NCI-H2171 (cell line): Measurements from ENCODE around the gene TPSD1.
"Not testable (repeated sequence)": the region's sequence is repeated elsewhere in the genome, so short reads cannot be mapped to it uniquely, and the experiment has no call there.

Experiments
- DNase-seq: peaks from one replicate; lab custom pipeline; 2025; lab: John Stamatoyannopoulos, UW

TPSD1 gene

DNA sequence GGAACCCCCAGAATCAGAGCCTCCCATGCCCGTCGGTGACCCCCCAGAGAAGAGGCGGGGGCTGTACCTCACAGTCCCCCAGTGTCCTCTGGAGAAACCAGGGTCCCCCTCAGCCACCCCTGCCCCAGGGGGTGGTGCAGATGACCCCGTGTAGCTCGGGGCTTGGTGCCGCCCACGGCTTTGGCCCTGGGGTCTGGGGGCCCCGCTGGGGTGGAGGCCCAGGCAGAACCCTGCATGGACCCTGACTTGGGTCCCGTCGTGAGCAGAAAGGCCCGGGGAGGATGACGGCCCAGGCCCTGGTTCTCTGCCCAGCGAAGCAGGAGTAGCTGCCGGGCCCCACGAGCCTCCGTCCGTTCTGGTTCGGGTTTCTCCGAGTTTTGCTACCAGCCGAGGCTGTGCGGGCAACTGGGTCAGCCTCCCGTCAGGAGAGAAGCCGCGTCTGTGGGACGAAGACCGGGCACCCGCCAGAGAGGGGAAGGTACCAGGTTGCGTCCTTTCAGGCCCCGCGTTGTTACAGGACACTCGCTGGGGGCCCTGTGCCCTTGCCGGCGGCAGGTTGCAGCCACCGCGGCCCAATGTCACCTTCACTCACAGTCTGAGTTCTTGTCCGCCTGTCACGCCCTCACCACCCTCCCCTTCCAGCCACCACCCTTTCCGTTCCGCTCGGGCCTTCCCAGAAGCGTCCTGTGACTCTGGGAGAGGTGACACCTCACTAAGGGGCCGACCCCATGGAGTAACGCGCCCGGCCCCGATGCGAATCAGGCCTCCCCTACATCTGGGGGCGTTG lies 34.8 kb upstream of the TPSD1 start:
- no peak for DNase-seq

DNA sequence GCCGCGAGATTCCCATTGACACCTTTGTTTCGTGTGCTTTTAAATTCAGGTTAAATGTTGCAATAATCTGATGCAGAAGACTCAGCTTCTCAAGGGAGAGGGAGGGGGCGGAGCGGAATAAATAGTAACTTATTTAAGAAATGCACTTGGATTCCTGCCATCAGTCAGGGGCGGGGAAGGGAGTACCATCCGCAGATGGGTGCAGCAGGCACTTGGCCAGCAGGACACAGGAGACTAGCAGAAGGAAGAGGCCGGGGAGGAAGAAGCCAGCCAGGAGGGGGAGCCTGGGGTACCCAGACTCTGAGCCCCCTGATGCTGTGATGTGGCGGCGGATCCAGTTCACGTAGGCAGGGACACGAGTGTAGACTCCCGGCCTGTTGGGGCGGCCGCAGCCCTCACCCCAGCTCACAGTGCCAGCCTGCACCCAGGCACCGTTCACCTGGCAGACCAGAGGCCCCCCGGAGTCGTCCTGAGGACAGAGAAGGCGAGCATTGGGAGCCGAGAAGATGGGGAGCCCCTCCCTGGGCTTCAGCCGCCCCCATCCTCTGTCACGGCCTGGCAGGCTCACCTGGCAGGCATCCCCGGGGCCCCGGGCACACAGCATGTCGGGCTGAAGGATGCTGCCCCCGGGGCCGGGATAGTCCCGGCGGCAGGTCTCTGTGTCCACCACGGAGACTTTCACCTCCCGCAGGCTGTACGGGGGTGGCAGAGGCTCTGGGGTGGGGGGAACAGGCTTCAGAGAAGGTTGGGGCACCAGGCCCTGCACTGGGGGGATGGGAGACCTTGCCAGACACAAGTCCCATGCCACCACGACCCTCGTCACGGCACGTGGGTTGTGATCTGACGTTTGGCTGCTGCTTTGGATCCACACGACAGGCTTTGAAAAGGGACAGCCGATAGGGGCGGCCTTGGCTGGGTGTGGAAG lies 34.0 kb upstream of the TPSD1 start:
- no peak for DNase-seq

DNA sequence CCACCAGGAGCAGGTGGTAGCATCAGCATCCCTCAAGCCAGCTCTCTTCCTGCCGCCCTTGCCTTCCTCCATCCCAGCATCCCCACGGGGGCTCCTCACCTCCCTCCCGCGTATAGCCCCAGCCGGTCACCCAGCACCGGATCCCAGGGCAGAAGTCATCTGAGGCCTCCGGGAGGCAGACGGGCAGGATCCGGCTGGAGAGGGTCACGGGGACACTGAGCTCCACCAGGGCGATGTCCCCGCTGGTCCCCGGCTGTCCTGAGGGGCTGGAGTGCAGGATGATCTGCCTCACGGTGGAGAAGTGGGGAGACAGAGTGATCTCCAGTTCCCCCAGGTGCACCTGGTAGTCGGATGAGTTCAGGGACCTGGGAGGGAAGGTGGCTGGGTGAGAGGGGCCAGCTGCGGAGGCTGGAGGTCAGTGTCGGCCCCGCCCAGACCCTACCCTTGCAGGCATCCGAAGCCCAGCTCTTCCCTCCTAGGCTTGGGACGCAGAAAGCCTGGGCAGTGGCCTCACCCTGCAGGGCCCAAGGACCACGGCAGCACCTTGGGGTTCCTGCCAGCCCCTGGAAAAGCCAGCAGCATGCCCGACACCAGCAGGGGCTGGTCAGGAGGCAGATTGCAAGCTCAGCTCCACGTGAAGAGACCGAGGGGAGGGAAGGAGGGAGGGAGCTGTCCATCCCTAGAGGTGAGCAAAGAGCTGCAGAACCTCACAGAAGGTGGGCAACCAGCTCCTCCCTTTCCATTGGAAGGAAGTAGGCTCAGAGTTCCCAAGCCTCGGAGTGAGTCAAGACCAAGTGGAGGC lies 33.1 kb upstream of the TPSD1 start:
- no peak for DNase-seq

DNA sequence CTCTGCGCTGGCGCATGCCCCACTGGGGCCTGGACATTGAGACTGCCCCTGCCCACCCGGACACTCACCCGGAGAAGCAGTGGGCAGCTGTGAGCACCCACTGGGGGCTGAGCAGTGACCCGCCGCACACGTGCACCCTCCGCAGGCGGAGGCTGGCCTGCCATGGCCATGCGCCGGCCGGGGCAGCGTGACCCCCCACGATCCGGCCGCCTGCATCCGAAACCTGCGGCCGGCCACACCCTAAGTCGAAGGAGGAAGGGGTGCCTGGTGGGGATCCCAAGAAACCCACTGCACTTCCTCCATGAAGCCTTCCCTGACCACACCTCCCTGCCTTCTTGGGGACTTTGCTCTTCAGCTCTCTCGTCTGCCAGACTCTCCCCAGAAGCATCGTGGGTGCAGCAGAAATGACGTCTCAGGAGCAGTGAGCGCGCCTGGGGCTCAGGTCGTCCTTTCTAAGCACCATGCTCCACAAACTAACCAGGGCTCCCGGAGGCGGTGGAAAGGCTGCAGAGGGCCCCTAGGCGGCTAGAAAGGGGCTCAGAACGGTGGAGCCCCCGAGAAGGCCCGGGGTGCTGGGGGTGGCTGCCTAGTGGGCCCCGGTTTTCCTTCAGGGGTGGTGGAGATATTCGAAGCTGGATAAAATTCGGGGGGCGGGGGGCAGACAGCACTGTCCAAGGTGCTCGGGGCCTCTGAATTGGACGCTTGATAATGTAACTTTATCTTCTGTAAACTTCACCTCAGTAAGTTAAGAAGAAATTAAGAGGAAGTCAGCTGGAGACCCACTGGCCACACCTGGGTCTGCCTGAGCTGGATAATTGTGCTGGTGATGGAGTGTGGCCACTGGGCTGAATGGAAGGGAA lies 32.3 kb upstream of the TPSD1 start:
- DNase-seq, result no peak

DNA sequence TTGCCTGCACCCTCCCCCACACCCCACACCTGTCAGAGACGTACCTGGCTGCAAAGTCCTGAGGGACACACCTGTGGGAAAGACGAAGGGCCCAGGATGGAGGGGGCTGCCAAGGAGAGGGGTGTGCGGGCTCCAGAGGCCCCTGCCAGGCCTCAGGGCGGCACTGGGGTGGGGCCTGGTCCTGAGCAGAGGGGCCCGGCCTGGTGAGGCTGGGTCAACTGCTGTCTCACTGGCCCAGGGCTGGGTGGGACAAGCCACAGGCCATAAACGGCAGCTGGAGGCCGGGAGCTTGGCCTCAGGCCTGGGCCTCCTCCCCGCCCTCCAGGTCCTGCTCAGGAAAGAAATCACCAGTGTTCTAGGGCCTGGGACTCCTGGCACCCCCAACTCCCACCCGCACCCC lies 31.3 kb upstream of the TPSD1 start:
- no peak for DNase-seq

DNA sequence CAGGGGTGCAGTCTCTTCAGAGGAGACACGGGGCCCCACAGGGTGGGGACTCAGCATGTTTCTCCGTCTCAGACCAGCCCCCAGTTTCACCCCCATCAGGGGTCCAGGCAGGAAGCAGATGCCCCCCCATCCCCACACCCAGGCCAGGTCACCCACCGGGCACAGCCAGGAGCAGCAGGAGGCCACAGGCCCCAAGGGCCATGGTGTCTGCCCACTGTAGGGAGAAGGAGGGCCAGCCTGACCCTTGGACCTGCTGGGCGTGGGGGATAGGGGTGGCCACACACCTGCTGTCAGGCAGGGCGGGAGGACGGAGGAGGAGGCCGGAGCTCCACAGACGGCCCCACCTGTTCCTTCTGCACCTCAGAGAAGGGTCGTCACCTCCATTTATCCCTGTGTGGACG lies 30.8 kb upstream of the TPSD1 start, which contains the start of gene TPSG1:
Gene TPSG1, minus strand, starts transcription at position 218 of the 401 bp plus-strand sequence. Its CDS starts 16 bp downstream, at position 202.
- no peak for DNase-seq

DNA sequence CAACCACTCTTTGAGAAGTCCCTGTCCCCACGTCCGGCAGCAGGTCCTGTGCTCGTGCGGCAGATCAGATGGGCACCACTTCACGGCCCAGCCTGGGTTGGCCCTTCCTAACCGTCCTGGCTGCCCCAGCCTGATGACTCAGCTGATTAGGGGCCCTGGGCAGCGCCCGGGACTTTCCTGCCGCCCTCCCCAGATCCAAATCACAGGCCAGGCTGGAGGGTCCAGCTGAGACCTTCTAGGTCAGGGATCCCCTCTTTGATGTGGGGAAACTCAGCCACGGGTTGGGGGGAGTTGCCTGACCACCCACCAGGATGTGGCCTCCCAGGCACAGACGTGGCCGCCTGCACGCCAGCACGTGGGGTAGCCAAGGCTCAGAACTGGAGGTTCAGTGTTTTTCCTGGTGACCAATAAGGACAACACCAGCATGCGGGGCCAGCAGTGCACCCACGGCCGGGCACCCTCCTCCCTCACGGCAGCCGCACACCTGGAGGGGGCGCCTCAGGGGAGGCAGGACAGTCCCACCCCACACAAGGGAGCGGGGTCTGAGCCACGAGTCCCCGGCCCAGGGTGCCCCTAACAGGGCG lies 30.0 kb upstream of the TPSD1 start:
- not testable (repeated sequence) for DNase-seq

DNA sequence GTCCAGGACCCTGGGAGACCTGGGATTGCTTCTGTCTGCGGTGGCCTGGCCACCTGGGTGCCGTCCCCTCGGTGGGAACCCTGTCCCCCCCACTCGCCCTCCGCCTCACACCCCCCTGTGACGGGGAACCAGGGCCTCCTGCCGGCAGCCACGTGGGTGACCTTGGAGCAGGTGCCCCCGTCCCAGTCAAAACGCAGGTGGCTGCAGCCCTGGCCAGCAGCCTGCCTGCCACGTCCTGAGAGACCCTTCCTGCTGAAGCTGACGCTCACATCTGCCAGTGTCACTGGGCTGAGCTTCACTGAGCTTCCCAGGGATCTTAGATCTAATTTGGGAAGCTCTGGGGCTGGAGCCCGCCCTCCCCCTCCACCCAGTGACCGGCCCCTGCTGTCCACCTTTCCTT lies 29.2 kb upstream of the TPSD1 start:
- DNase-seq, result not testable (repeated sequence)

DNA sequence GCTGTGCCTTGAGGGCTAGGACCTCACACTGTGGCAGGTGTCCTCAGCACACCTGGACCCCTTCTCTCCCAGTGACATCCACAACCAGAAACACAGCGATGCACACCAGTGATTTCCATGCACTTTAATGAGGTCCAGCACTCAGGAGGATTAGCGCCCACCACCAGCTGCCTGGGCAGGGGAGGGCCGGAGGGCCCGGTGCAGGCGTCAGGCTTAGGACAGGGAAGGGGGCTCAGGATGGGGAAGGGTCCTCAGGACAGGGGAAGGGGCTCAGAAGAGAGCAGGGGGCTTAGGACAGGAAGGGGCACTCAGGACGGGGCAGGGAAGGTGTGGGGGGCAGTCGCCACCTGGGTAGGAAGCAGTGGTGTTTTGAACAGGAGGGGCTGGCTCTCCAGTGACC lies 27.6 kb upstream of the TPSD1 start:
- not testable (repeated sequence) for DNase-seq

DNA sequence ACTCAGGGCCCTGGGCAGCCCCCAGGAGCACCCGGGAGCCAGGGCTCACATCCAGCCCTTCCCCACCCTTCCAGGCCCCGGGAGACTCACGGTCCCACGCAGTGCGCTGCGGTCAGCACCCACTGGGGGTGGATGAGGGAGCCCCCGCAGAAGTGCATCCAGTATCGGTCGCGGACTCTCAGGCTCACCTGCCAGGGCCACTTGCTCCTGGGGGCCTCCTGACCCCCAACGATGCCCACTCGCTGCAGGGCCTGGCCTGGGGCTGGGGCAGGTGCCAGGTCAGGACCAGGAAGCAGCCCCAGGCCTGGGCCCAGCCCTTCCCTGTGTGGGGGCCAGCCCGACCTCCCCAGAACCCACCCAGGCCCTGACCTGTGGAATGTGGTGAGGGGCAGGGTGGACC lies 26.4 kb upstream of the TPSD1 start:
- not testable (repeated sequence) for DNase-seq

DNA sequence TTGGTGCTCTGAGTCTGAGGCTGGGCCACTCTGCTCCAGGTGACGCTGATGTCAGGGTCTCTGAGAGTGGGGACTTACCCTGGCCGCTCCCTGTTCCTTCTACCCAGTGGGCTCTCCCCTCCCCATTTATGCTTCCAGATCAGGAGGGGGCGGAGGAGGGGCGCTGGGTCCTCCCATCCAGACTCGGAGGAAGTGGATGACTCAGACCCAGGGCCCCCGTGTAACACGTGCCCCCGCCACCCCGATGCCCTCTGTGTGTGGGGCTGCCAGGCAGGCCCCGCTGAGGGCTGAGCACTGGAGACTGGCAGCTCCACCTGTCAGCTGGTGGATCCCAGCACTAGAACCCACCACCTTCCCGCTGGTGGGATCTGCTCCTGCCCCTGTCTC lies 25.8 kb upstream of the TPSD1 start, which contains the start of gene TPSB2:
Gene TPSB2, minus strand, starts transcription at position 101 of the 387 bp plus-strand sequence. CDS start 233 bp downstream, outside the sequence.
- DNase-seq, result not testable (repeated sequence)

DNA sequence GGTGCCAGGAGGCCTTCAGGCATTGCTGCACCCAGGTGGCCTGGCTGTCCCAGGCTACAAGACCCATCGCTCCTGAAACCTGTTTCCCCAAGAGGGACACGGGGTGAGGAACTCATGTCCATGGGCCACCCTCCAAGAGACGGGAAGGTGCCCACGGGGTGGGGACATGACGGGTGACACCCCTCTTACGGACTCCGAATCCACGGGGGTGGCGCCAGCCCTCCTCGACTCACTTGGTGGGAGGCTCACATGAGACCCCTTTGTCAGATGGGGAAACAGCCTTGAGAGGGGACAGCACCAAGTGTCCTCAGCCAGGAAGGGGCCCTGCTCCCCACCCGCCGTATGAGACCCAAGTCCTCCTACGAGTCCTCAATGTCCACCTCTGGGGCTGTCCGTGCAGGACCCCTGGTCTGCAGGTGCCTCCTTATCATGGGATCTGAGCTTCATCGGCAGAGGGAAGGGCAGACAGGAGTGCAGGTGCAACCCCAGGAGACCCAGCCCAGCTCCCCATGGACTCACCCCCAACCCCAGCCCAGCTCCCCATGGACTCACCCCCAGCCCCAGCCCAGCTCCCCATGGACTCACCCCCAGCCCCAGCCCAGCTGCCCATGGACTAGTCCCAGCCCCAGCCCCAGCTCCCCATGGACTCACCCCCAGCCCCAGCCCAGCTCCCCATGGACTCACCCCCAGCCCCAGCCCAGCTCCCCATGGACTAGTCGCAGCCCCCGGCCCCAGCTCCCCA lies 25.2 kb upstream of the TPSD1 start:
- not testable (repeated sequence) for DNase-seq

DNA sequence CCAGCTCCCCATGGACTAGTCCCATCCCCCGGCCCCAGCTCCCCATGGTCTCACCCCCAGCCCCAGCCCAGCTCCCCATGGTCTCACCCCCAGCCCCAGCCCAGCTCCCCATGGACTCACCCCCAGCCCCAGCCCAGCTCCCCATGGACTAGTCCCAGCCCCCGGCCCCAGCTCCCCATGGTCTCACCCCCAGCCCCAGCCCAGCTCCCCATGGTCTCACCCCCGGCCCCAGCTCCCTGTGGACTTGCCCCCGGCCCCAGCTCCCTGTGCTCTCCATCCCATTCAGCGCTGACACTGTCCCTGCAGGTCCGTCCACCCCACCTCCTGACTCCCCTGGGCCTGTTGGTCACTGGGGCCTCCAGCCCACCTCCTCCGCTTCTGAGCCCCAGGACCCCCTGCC lies 24.6 kb upstream of the TPSD1 start:
- DNase-seq, result not testable (repeated sequence)

DNA sequence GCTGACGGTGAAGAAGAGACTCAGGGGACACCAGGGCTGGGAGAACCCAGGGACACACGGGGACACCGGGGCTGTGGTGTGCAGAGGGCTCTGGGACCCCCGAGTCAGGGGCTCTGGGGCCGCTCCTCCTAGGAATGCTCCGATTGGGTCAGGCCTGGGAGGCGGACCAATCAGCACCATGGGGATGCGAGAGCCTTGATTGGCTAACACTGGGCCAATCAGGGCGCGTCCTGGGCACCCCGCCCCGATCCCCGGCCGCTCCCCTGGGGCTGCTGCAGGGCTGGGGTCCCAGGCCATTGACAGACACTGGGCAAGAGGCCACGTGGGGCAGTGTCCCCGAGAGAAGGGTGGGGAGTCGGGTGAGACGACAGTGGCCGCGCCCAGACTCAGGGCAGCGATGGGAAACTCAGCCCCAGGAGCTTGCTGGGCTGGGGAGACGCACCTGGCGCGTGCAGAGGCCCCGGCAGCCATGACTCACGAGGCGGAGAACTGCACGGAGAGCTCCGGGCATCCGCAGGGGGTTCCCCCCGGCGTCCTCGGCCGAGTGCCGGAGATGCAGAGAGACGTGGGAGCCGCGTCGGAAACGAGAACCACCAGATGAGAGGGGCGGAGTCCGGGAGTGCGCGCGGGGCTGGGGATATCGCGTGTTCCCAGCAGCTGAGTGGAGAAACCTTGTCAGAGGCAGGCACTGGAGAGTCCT lies 23.7 kb upstream of the TPSD1 start:
- DNase-seq, result not testable (repeated sequence)

DNA sequence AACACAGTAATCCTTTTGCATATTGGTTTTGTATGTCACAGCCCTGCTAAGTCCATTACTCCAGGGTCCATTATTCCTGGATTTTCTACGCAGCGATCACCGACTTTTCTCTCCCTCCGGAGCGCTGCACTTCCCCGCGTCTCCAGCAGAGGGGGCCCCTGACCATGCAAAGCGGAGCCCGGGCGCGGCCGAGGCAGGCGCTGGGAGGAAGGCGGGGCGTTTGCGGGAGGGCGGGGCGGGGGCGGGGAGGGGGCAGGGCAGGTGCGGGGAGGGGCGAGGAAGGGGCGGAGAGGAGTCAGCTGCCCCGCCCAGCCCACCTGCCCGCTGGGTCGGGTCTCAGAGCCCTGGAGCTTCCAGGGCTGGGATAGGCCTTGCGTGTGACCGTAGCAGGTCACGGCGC lies 19.2 kb upstream of the TPSD1 start:
- not testable (repeated sequence) for DNase-seq

DNA sequence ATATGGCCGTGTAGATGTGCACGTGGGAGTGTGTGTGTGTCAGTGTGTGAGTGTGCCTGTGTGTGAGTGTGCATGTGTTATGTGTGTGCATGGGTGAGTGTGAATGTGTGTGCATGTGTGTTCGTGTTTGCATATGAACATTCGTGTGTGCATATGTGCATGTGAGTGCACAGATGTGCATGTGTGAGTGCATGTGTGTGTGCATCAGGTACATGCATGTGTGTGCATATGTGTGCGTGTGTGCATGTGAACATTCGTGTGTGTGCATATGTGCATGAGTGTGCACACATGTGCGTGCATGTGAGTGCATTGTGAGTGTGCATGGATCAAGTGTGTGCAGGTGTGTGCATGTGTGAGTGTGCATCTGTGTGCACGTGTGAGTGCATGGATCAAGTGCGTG lies 17.9 kb upstream of the TPSD1 start:
- no peak for DNase-seq

DNA sequence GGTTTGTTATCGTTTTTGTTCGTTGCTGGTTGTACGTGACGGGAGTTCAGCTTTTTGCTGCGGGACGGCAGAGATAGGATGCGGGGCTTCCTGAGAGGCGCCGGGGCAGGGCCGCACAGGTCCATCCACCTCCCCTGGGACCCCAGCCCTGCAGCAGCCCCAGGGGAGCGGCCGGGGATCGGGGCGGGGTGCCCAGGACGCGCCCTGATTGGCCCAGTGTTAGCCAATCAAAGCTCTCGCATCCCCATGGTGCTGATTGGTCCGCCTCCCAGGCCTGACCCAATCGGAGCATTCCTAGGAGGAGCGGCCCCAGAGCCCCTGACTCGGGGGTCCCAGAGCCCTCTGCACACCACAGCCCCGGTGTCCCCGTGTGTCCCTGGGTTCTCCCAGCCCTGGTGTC lies 17.0 kb upstream of the TPSD1 start:
- not testable (repeated sequence) for DNase-seq

DNA sequence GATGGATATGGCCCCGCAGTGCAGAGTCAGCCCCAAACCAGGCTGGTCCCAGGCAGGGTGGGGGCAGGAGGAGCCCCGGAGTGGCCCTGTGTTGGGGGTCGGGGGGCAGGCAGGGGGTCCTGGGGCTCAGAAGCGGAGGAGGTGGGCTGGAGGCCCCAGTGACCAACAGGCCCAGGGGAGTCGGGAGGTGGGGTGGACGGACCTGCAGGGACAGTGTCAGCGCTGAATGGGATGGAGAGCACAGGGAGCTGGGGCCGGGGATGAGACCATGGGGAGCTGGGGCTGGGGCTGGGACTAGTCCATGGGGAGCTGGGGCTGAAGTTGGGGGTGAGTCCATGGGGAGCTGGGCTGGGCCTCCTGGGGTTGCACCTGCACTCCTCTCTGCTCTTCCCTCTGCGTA lies 16.3 kb upstream of the TPSD1 start:
- not testable (repeated sequence) for DNase-seq

DNA sequence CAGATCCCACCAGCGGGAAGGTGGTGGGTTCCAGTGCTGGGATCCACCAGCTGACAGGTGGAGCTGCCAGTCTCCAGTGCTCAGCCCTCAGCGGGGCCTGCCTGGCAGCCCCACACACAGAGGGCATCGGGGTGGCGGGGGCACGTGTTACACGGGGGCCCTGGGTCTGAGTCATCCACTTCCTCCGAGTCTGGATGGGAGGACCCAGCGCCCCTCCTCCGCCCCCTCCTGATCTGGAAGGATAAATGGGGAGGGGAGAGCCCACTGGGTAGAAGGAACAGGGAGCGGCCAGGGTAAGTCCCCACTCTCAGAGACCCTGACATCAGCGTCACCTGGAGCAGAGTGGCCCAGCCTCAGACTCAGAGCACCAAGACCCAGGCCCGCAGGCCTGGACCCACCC lies 15.4 kb upstream of the TPSD1 start, which contains the start of gene TPSAB1:
Gene TPSAB1, plus strand, starts transcription at position 270 of the 400 bp plus-strand sequence. CDS start 234 bp downstream, outside the sequence.
- DNase-seq, result not testable (repeated sequence)
